Panc1 (cell line): ENCODE measurements around the gene FANCD2OS. TPM values are rescaled to one million over a fixed set of nuclear protein-coding genes. Genes with fewer than 3 reads are reported as not detected.
"Not testable (repeated sequence)": the region's sequence is repeated elsewhere in the genome, so short reads cannot be mapped to it uniquely, and the experiment has no call there.

ENCODE experiments used
- ATAC-seq: fragments of 200-7000 bp; cut with Tn5 transposase; 2 replicates; pipeline ENCODE4 v1.9.1; 2020; ENCODE audit warnings: mild to moderate bottlenecking, moderate library complexity
- BruUV-seq: library from RNA; stranded (reverse); fragments of 400-500 nt; replicated peaks from 2 replicates; lab custom pipeline; 2021; lab: Mats Ljungman, UMichigan
- CTCF ChIA-PET: fragments of 300-600 bp; sonication (Branson Sonifier 250); formaldehyde crosslinking; loops from one replicate; lab custom pipeline; 2022; ENCODE audit warnings: antibody characterized with exemption; lab: Charles Lee
- POLR2A ChIA-PET: fragments of 300-600 bp; sonication (Branson Sonifier 250); formaldehyde crosslinking; loops from one replicate; lab custom pipeline; 2022; ENCODE audit warnings: antibody characterized with exemption; lab: Charles Lee
- DNase-seq: peaks from one replicate; pipeline ENCODE4 v3.0.0-alpha.2; 2010; ENCODE audit warnings: low read depth, low spot score
- H3K27ac ChIP-seq: 2 replicates; pipeline ENCODE4 v1.5.1; 2011; ENCODE audit warnings: mild to moderate bottlenecking, low read length, inconsistent platforms
- H3K27me3 ChIP-seq: fragments of 200-500 bp; sonication (Bioruptor generic); 2 replicates; pipeline ENCODE4 v1.6.0; 2014; ENCODE audit warnings: low read length, inconsistent platforms; ENCODE audit not compliant: control insufficient read depth, insufficient read depth
- H3K36me3 ChIP-seq: fragments of 200-500 bp; sonication (Bioruptor generic); 2 replicates; pipeline ENCODE4 v1.5.1; 2014; ENCODE audit warnings: inconsistent platforms, mild to moderate bottlenecking, low read length, moderate library complexity; ENCODE audit not compliant: control insufficient read depth, insufficient read depth
- H3K4me1 ChIP-seq: 2 replicates; pipeline ENCODE4 v1.5.1; 2011; ENCODE audit warnings: inconsistent platforms, mild to moderate bottlenecking, low read length, moderate library complexity; ENCODE audit not compliant: control insufficient read depth, insufficient read depth
- H3K4me3 ChIP-seq, 2 experiments: 2 replicates each; pipeline ENCODE4 v1.5.1; 2011 to 2012; ENCODE audit warnings: low read depth in 2 of 2, low read length in 2 of 2, mild to moderate bottlenecking in 2 of 2, inconsistent platforms in 1 of 2, moderate library complexity in 1 of 2
- H3K9me3 ChIP-seq: fragments of 200-500 bp; sonication (Bioruptor generic); 2 replicates; pipeline ENCODE4 v1.5.1; 2014; ENCODE audit warnings: low read depth, mild to moderate bottlenecking, inconsistent platforms, low read length, moderate library complexity; ENCODE audit not compliant: control insufficient read depth, insufficient read depth
- POLR2AphosphoS5 ChIP-seq: IDR thresholded peaks from 2 replicates; pipeline ENCODE4 v1.6.1; 2012; ENCODE audit warnings: mild to moderate bottlenecking, low read depth, low read length, moderate library complexity
- SIN3A ChIP-seq: IDR thresholded peaks from 2 replicates; pipeline ENCODE4 v1.6.1; 2012; ENCODE audit warnings: low read depth, mild to moderate bottlenecking, low read length, moderate library complexity, borderline replicate concordance; ENCODE audit not compliant: insufficient read depth
- TCF7L2 ChIP-seq: IDR thresholded peaks from 2 replicates; pipeline ENCODE4 v1.6.1; 2011; ENCODE audit warnings: mild to moderate bottlenecking, low read depth, low read length, inconsistent platforms
- in situ Hi-C: cut with HindIII; loops from 2 replicates; pipeline ENCODE4 v1.10.0; 2016; ENCODE audit warnings: low sequenced_read_pairs, low pct_unique_long_range_greater_than_20kb
- intact Hi-C: fragments of 100-400 bp; cut with micrococcal nuclease; formaldehyde crosslinking; loops from one replicate; pipeline ENCODE4 v1.10.0; 2022; ENCODE audit not compliant: unreplicated experiment
- total RNA-seq: library from RNA; stranded (reverse); gene quantifications from one replicate; pipeline ENCODE4 v1.2.1, GENCODE V29; 2021; ENCODE audit not compliant: unreplicated experiment
- TF ChIP-seq, protein P1 (sequence below), 2 experiments: IDR thresholded peaks; 2 replicates each; pipeline ENCODE4 v1.6.1; 2011 to 2012; ENCODE audit warnings: low read depth in 2 of 2, control low read depth in 1 of 2, low read length in 1 of 2, mild to moderate bottlenecking in 1 of 2, moderate library complexity in 1 of 2; ENCODE audit not compliant: insufficient read depth in 1 of 2
- TF ChIP-seq, protein P2 (sequence below): fragments of 450-650 bp; IDR thresholded peaks from 2 replicates; pipeline ENCODE4 v1.5.1; 2017; ENCODE audit warnings: mild to moderate bottlenecking

FANCD2OS gene
- total RNA-seq, 1 experiment from 2014 or later, result not detected

DNA sequence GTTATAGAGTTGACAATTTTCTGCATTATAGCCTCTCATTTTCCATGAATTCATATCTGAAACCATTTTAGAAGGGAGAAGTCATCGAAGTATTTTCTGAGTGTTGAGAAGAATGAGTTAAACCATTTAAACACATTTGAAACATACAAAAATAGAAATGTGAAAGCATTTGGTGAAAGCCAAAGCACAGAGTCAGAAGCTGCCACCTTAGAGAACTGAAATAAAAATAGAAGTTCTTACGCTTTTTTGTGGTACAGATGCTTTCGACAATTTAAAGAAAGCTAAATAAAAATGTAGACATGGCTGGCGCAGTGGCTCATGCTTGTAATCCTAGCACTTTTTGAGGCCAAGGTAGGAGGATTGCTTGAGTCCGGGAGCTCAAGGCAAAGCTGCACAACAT is 9.0 kb downstream of the FANCD2OS start:
- DNase-seq (no peak), ATAC-seq (no peak)
- Histone ChIP-seq H3K4me3 (no peak overlapping the region), H3K4me1 (no peaks in the 10 kb centered on the region), H3K27me3 (no peaks in the 10 kb centered on the region), H3K9me3 (no peaks in the 10 kb centered on the region), H3K36me3 (peaks cover 2% of the 10 kb centered on the region; the same call in 1 of the 2 replicates), H3K27ac (no peak overlapping the region)
- BruUV-seq, result no TSS peak
- in situ Hi-C loops, result no loop called here
- TF ChIP-seq, protein P1, sequence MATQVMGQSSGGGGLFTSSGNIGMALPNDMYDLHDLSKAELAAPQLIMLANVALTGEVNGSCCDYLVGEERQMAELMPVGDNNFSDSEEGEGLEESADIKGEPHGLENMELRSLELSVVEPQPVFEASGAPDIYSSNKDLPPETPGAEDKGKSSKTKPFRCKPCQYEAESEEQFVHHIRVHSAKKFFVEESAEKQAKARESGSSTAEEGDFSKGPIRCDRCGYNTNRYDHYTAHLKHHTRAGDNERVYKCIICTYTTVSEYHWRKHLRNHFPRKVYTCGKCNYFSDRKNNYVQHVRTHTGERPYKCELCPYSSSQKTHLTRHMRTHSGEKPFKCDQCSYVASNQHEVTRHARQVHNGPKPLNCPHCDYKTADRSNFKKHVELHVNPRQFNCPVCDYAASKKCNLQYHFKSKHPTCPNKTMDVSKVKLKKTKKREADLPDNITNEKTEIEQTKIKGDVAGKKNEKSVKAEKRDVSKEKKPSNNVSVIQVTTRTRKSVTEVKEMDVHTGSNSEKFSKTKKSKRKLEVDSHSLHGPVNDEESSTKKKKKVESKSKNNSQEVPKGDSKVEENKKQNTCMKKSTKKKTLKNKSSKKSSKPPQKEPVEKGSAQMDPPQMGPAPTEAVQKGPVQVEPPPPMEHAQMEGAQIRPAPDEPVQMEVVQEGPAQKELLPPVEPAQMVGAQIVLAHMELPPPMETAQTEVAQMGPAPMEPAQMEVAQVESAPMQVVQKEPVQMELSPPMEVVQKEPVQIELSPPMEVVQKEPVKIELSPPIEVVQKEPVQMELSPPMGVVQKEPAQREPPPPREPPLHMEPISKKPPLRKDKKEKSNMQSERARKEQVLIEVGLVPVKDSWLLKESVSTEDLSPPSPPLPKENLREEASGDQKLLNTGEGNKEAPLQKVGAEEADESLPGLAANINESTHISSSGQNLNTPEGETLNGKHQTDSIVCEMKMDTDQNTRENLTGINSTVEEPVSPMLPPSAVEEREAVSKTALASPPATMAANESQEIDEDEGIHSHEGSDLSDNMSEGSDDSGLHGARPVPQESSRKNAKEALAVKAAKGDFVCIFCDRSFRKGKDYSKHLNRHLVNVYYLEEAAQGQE (IDR thresholded peaks at IDR 0.05; ENCODE audit: insufficient read depth in 1 of 2, low read depth in 2 of 2, low read length in 1 of 2), result no peak
- TF ChIP-seq, protein P2, sequence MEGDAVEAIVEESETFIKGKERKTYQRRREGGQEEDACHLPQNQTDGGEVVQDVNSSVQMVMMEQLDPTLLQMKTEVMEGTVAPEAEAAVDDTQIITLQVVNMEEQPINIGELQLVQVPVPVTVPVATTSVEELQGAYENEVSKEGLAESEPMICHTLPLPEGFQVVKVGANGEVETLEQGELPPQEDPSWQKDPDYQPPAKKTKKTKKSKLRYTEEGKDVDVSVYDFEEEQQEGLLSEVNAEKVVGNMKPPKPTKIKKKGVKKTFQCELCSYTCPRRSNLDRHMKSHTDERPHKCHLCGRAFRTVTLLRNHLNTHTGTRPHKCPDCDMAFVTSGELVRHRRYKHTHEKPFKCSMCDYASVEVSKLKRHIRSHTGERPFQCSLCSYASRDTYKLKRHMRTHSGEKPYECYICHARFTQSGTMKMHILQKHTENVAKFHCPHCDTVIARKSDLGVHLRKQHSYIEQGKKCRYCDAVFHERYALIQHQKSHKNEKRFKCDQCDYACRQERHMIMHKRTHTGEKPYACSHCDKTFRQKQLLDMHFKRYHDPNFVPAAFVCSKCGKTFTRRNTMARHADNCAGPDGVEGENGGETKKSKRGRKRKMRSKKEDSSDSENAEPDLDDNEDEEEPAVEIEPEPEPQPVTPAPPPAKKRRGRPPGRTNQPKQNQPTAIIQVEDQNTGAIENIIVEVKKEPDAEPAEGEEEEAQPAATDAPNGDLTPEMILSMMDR, result no peak
- TF ChIP-seq POLR2AphosphoS5 (no peak), TCF7L2 (no peak), SIN3A (no peak)
- ChIA-PET POLR2A (interaction anchor here (0.6 kb wide), 1 partner anchor 12 kb away, joined by 5 read pairs; no protein-coding TSS in a partner anchor), CTCF (no interaction called here)
- intact Hi-C loops, result no loop called here

DNA sequence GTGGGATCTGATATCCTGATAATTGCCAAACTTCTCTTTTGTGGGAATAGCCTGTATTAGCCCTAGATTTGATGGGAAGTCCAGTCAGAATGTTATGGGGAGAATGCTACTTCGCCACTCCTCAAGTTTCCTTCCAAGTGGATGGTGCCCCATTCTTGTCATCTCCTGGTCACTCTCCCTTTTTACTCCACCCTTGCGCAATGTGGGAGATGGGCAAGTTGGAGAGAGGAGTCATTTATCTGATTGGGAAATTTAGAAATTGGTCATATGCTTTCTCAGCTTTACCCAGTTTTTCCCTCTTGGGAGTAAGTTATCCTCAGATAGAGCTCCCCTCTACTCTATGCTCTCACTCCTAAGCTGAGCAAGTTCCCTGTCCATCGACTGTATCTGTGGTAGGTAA is 14.4 kb downstream of the FANCD2OS start:
- Histone ChIP-seq H3K4me3 (no peak overlapping the region), H3K27ac (no peak overlapping the region), H3K27me3 (no peaks in the 10 kb centered on the region), H3K9me3 (no peaks in the 10 kb centered on the region), H3K36me3 (peaks cover 2% of the 10 kb centered on the region; the same call in 1 of the 2 replicates), H3K4me1 (no peaks in the 10 kb centered on the region)
- intact Hi-C loops, result no loop called here
- in situ Hi-C loops, result no loop called here
- CTCF ChIA-PET, result no interaction called here
- TF ChIP-seq SIN3A, result no peak
- TF ChIP-seq POLR2AphosphoS5, result no peak
- TF ChIP-seq TCF7L2, result no peak
- TF ChIP-seq, protein P2, result no peak
- TF ChIP-seq, protein P1 (IDR thresholded peaks at IDR 0.05; ENCODE audit: insufficient read depth in 1 of 2, low read depth in 2 of 2, low read length in 1 of 2), result no peak
- ATAC-seq, result no peak
- DNase-seq, result no peak
- POLR2A ChIA-PET, result no interaction called here
- BruUV-seq, result no TSS peak

DNA sequence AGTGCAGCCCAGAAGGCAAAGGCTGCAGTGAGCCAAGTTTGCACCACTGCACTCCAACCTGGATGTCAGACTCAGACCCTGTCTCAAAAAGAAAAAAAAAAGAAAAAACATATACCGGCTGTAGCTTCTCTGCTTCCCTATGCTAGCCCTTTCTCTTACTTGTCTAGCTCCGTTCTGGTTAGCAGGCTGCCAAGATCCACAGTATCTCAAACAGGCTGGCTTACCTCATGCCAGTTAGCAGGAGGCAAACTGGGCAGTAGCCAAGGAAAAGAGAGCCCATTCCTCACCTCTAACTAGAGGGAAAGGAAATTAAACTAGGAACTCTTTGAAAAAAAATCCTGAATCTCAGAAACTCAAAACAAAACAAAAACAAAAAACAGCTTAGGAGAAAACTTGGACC is 16.7 kb downstream of the FANCD2OS start:
- H3K27ac ChIP-seq, H3K9me3 ChIP-seq, POLR2A ChIA-PET, H3K36me3 ChIP-seq, intact Hi-C loops, DNase-seq, in situ Hi-C loops, H3K4me3 ChIP-seq, H3K4me1 ChIP-seq, ATAC-seq, H3K27me3 ChIP-seq, BruUV-seq, CTCF ChIA-PET: not testable (repeated sequence)
